Neutrophil (primary cell): ENCODE results near the gene TNFRSF9.
"Not testable (repeated sequence)": the region's sequence is repeated elsewhere in the genome, so short reads cannot be mapped to it uniquely, and the experiment has no call there.

Source experiments
- H3K27ac ChIP-seq: fragments of 200-600 bp; sonication (generic); 2 replicates; pipeline ENCODE4 v1.5.1; 2016; ENCODE audit warnings: mild to moderate bottlenecking, moderate library complexity
- H3K27me3 ChIP-seq: fragments of 200-600 bp; sonication (generic); 2 replicates; pipeline ENCODE4 v1.6.0; 2016; ENCODE audit warnings: mild to moderate bottlenecking
- H3K36me3 ChIP-seq: fragments of 200-600 bp; sonication (generic); 2 replicates; pipeline ENCODE4 v1.5.1; 2017
- H3K4me1 ChIP-seq, 2 experiments: fragments of 200-600 bp in 1 of 2; sonication (generic) in 1 of 2; 1 replicate in 1 of 2; 2 replicates in 1 of 2; pipeline versions ENCODE4 v1.5.1 to v1.6.1; 2013 to 2016; ENCODE audit warnings: low read depth in 1 of 2, low read length in 1 of 2, mild to moderate bottlenecking in 1 of 2, moderate library complexity in 1 of 2; ENCODE audit not compliant: control insufficient read depth in 1 of 2, insufficient read depth in 1 of 2
- H3K4me3 ChIP-seq, 2 experiments: fragments of 200-600 bp in 1 of 2; sonication (generic) in 1 of 2; 1 replicate in 1 of 2; 2 replicates in 1 of 2; pipeline ENCODE4 v1.5.1; 2013 to 2016; ENCODE audit warnings: low read depth in 1 of 2, low read length in 1 of 2, mild to moderate bottlenecking in 1 of 2, moderate library complexity in 1 of 2
- H3K9me3 ChIP-seq: fragments of 200-600 bp; sonication (generic); 2 replicates; pipeline ENCODE4 v1.5.1; 2016
- TF ChIP-seq, protein P1 (sequence below): fragments of 200-600 bp; sonication (generic); IDR thresholded peaks from 2 replicates; pipeline ENCODE4 v1.5.1; 2016; ENCODE audit warnings: antibody characterized with exemption

Gene TNFRSF9

DNA sequence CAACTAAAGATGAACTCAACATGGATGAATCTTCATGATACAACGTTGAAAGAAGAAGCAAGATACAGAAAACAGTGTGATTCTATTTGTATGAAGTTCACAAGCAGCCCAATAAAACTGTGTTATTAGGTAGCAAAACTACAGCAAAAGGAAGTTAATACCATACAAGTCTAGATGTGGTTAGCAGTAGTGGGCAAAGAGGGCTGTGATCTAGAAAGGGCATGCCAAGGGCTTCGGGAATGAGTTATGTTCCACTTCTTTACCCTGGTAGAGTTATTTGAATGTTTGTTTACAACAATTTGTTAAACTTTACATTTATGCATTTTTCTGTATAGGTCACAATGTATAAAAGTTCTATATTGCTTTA is 9.2 kb downstream of the TNFRSF9 start:
- TF ChIP-seq, protein P1, sequence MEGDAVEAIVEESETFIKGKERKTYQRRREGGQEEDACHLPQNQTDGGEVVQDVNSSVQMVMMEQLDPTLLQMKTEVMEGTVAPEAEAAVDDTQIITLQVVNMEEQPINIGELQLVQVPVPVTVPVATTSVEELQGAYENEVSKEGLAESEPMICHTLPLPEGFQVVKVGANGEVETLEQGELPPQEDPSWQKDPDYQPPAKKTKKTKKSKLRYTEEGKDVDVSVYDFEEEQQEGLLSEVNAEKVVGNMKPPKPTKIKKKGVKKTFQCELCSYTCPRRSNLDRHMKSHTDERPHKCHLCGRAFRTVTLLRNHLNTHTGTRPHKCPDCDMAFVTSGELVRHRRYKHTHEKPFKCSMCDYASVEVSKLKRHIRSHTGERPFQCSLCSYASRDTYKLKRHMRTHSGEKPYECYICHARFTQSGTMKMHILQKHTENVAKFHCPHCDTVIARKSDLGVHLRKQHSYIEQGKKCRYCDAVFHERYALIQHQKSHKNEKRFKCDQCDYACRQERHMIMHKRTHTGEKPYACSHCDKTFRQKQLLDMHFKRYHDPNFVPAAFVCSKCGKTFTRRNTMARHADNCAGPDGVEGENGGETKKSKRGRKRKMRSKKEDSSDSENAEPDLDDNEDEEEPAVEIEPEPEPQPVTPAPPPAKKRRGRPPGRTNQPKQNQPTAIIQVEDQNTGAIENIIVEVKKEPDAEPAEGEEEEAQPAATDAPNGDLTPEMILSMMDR = no peak
- no peaks in the 10 kb centered on the region for H3K9me3 ChIP-seq
- H3K27me3 ChIP-seq = no peaks in the 10 kb centered on the region
- no peaks in the 10 kb centered on the region for H3K4me1 ChIP-seq
- H3K36me3 ChIP-seq = no peaks in the 10 kb centered on the region
- no peak overlapping the region for H3K4me3 ChIP-seq
- no peak overlapping the region for H3K27ac ChIP-seq

GRCh38 chr1:7930645-7931445 is 9.8 kb downstream of the TNFRSF9 start:
- Histone ChIP-seq H3K27ac (no peak overlapping the region), H3K4me1 (no peaks in the 10 kb centered on the region)
- TF ChIP-seq, protein P1 = no peak

DNA sequence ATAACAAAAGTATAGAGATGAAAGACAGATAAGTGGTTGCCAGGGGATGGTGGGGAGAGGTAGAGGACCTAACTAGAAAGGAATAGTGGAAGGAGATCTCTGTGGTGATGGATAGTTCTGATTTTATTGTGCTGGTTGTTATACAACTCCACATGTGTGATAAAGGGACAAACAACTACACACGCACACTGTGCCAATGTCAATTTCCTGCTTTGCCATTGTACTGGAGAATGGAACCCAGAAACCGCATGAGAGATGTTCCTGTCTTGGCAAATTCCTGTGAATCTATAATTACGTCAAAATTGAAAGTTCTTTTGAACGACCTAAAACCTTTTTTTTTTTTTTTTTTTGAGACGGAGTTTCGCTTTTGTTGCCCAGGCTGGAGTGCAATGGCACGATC is 11.0 kb downstream of the TNFRSF9 start:
- Histone ChIP-seq H3K27ac (no peak overlapping the region), H3K9me3 (no peaks in the 10 kb centered on the region), H3K27me3 (no peaks in the 10 kb centered on the region), H3K4me1 (no peaks in the 10 kb centered on the region), H3K4me3 (no peak overlapping the region), H3K36me3 (no peaks in the 10 kb centered on the region)
- TF ChIP-seq, protein P1 = no peak

More at GRCh38 chr1:7930645-7931445, 9.8 kb downstream of the TNFRSF9 start:
- no peak overlapping the region for H3K4me3 ChIP-seq
- no peaks in the 10 kb centered on the region for H3K36me3 ChIP-seq
- no peaks in the 10 kb centered on the region for H3K27me3 ChIP-seq
- H3K9me3 ChIP-seq = no peaks in the 10 kb centered on the region

DNA sequence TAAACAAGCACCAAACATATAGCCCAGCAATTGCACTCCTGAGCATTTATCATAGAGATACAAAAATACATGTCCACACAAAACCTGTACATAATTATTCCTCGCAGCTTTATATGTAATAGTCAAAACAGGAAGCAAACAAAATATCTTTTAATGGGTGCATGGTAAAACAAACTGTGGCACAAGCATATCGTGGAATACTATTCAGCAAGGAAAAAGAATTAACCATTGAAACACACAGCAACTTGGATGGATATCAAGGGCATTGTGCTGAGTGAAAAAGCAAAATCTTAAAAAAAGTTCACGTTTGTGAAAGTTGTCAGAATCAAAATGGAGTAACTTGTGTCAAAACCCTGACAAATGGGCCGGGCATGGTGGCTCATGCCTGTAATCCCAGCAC is 12.4 kb downstream of the TNFRSF9 start:
- Histone ChIP-seq H3K27ac (no peak overlapping the region), H3K4me3 (no peak overlapping the region), H3K4me1 (no peaks in the 10 kb centered on the region), H3K9me3 (no peaks in the 10 kb centered on the region), H3K36me3 (no peaks in the 10 kb centered on the region), H3K27me3 (no peaks in the 10 kb centered on the region)
- TF ChIP-seq, protein P1 = no peak

- not testable (repeated sequence) for H3K4me3 ChIP-seq, H3K4me1 ChIP-seq, H3K27ac ChIP-seq, H3K36me3 ChIP-seq, H3K27me3 ChIP-seq, H3K9me3 ChIP-seq
Observed at GRCh38 chr1:7927061-7927460, 13.6 kb downstream of the TNFRSF9 start.

GRCh38 chr1:7922301-7922700 is 18.3 kb downstream of the TNFRSF9 start:
- no peaks in the 10 kb centered on the region for H3K27me3 ChIP-seq
- no peak overlapping the region for H3K4me3 ChIP-seq
- no peak overlapping the region for H3K27ac ChIP-seq
- H3K4me1 ChIP-seq = no peaks in the 10 kb centered on the region
- no peaks in the 10 kb centered on the region for H3K9me3 ChIP-seq
- TF ChIP-seq, protein P1 = no peak
- no peaks in the 10 kb centered on the region for H3K36me3 ChIP-seq
